Mesodermal cell (in vitro differentiated cells): ENCODE results near the gene SRSF4.

Experiments
- H3K27ac ChIP-seq: 2 replicates; pipeline ENCODE4 v1.7.0; 2013; ENCODE audit warnings: mild to moderate bottlenecking, low read depth, low read length, moderate library complexity; ENCODE audit not compliant: severe bottlenecking
- H3K36me3 ChIP-seq: 2 replicates; pipeline ENCODE4 v1.7.1; 2013; ENCODE audit warnings: mild to moderate bottlenecking, low read length, moderate library complexity; ENCODE audit not compliant: control insufficient read depth, insufficient read depth
- H3K4me1 ChIP-seq: one replicate; pipeline ENCODE4 v1.7.1; 2013; ENCODE audit warnings: mild to moderate bottlenecking, low read length; ENCODE audit not compliant: insufficient read depth, control insufficient read depth, poor library complexity, severe bottlenecking
- H3K4me3 ChIP-seq: 2 replicates; pipeline ENCODE4 v1.7.0; 2013; ENCODE audit warnings: low read length, control low read depth, mild to moderate bottlenecking; ENCODE audit not compliant: insufficient read depth, poor library complexity, severe bottlenecking; ENCODE audit errors: extremely low read depth
- H3K9me3 ChIP-seq: 2 replicates; pipeline ENCODE4 v1.7.1; 2013; ENCODE audit warnings: mild to moderate bottlenecking, low read length, moderate library complexity; ENCODE audit not compliant: control insufficient read depth
- WGBS, 2 experiments: methylation state at CpG; one replicate each; pipeline ENCODE4 v1.1.5; 2013; ENCODE audit warnings: missing lambda C conversion rate in 2 of 2; ENCODE audit not compliant: insufficient coverage in 2 of 2; 5-methylcytosine and 5-hydroxymethylcytosine counted together

SRSF4 gene

DNA sequence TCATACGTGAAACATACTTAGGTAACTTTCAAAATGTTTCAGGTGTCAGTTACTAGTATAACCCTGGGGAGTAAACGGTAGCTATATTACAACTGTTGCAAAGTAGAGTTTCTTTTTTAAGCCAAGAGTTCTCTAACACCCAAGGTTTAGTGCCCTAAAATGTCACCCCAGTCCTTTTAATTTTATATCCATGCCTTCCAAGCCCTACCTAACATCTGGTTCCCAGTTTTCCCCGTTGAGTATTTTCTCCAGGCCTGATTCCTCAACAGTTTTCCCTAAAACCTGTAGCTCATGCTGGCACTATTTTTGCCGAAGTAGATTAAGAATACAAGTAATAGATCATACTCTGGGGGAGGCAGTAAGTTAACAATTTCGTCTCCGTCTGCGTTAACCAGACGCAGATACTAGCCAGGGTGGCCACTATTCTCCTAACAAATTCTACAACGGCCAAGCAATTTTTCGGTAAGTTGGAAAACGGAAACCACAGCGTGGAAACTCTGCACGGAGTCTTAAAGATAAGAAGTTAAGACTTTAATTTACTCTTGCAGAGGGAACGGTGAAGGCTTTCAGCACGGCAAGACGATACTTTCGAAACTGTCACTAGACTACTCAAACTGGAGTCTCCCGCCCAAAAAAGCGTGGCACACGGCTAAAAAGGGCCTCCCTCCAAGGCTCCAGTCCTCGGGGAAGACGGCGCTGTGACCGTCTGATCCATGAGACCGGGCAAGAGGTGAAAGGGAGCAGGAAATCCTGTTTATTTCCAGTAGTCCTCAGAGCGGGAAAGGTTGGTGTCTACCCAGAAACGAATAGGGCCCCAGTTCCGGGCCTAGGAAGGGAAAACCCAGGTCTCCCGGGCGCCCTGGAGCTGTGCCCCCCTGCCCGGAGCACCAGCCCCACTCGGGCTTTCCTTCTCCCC lies 945 bp downstream of the SRSF4 start:
- no peaks in the 10 kb centered on the region for H3K9me3 ChIP-seq
- peak overlapping the region; percentile 99 for H3K27ac ChIP-seq
- H3K4me3 ChIP-seq = peak overlapping the region; percentile 97
- WGBS, 2 experiments = 0 to 1% methylated on average over 21 to 24 of the region's 32 CpGs
- H3K4me1 ChIP-seq = peaks cover 16% of the 10 kb centered on the region
- H3K36me3 ChIP-seq = peaks cover 43% of the 10 kb centered on the region

DNA sequence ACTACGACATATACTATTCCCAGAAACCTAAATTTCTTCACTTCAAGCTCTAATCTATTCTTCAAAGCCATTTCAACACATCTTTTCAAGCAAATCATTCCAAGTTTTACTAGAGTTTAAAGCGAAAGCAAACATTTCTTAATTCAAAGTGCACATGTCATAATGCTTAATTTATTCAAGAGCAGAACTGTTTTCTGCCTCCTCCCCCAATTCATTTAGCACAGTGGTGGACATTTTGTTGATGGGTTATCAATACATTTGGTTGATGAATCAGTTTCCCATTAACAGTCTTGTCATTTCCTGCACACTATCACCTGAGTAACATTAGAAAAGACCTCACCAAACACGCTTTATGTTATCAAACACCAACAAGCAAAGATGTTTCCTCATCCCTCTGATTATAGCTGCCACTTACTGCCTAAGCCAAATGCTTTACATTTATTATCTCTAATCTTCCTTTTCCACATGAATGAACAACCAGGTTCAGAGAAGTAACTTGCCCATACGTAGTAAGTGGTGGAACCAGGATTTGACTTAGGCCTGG lies 2.0 kb downstream of the SRSF4 start:
- peaks cover 47% of the 10 kb centered on the region for H3K36me3 ChIP-seq
- peak overlapping the region; percentile 97 for H3K4me3 ChIP-seq
- H3K27ac ChIP-seq = no peak overlapping the region
- H3K9me3 ChIP-seq = no peaks in the 10 kb centered on the region
- 87 to 89% methylated on average over 3 to 4 of the region's 4 CpGs for WGBS, 2 experiments
- H3K4me1 ChIP-seq = peaks cover 16% of the 10 kb centered on the region

DNA sequence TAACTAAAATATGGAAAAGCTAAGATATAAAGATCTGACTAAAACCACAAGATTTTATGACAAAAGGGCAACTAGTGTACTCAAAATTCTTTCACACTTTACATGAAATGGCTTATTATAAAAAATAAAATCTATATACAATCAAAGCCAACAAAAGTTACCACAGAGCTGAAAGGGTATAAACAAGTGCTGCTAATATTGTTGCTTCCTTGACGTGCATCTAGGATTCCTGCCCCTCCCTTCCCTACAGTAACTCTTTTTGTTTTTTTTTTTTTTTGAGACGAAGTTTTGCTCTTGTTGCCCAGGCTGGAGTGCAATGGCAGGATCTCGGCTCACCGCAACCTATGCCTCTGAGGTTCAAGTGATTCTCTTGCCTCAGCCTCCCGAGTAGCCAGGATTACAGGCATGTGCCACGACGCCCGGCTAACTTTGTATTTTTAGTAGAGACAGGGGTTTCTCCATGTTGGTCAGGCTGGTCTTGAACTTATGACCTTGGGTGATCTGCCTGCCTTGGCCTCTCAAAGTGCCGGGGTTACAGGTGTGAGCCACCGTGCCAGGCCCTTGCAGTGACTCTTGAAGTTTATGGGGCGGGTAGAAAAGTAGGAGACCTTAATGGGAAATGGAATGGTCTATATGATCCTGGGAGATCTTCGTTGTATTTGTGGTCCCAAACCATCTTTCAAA lies 4.5 kb downstream of the SRSF4 start:
- no peak overlapping the region for H3K27ac ChIP-seq
- WGBS, 2 experiments = 92 to 95% methylated on average over 10 of the region's 12 CpGs
- H3K36me3 ChIP-seq = peaks cover 62% of the 10 kb centered on the region
- H3K9me3 ChIP-seq = no peaks in the 10 kb centered on the region
- no peak overlapping the region for H3K4me3 ChIP-seq
- H3K4me1 ChIP-seq = peaks cover 12% of the 10 kb centered on the region

DNA sequence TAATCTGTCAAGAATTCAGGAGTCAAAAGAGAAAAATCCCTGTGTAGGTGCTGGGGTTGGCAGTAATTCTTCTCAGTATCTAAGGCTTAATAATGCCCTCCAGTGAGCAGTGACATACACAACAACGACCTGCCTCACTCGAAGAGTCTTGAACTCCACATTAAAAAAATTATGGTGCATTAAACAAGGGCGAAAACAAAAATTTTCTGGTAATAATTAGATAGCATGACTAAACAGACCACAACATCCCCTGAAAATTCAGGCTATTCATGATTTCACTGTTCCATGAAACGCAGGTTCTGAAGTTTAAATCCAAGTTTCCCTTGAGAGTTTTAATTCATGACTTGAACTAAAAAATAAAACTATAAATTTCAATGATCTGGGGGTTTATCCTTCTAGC lies 5.1 kb downstream of the SRSF4 start:
- Histone ChIP-seq H3K4me1 (peaks cover 12% of the 10 kb centered on the region), H3K36me3 (peaks cover 66% of the 10 kb centered on the region), H3K27ac (no peak overlapping the region), H3K4me3 (no peak overlapping the region), H3K9me3 (no peaks in the 10 kb centered on the region)
- WGBS, 2 experiments = no CpG with 5 or more reads among the region's 4 CpGs

DNA sequence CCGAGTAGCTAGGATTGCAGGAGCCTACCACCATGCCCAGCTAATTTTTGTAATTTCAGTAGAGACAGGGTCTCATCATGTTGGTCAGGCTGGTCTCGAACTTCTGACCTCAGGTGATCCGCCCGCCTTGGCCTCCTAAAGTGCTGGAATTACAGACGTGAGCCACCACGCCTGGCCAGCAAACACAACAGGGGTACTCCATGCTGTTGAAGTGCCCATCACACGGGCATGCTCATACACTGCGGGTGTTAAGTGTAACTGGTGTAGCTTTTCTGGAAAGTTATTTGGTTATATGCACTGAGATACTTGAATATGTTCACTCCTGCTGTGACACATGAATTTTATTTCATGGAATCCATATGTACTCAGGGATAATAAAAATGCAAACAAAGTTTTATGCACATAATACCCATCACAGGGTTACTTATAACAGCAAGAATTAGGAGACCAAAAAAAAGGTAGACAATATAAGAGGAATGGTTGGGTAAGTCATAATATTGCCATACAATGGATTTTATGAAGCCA lies 9.2 kb downstream of the SRSF4 start:
- Histone ChIP-seq H3K9me3 (no peaks in the 10 kb centered on the region), H3K27ac (no peak overlapping the region)
- WGBS, 2 experiments = 95 to 97% methylated on average over 6 to 7 of the region's 8 CpGs

DNA sequence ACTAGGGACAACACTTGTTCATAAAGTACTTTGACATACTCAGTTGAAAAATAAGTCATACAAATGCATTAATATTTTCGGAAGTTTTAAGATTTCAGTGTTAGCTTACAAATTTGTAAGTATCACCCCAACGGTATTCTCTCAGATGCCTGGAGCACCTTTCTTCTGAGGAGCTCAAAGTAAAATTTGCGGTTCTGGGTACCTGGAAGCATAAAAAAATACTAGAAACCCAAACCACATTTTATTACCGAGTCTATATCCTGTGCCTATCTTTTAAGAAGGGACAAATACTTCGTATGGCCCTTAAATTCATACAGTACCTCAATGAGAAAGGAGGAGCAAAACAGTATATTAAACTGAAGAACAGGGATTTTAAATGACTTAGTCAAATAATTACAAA lies 10.2 kb downstream of the SRSF4 start:
- no peak overlapping the region for H3K4me3 ChIP-seq
- WGBS, 2 experiments = 93 to 97% methylated on average over 2 to 3 of the region's 5 CpGs
- H3K9me3 ChIP-seq = no peaks in the 10 kb centered on the region
- no peak overlapping the region for H3K27ac ChIP-seq
- H3K4me1 ChIP-seq = peaks cover 7% of the 10 kb centered on the region
- H3K36me3 ChIP-seq = peaks cover 78% of the 10 kb centered on the region

More for the DNA sequence above, 9.2 kb downstream of the SRSF4 start:
- Histone ChIP-seq H3K4me3 (no peak overlapping the region), H3K36me3 (peaks cover 78% of the 10 kb centered on the region), H3K4me1 (peaks cover 3% of the 10 kb centered on the region)

DNA sequence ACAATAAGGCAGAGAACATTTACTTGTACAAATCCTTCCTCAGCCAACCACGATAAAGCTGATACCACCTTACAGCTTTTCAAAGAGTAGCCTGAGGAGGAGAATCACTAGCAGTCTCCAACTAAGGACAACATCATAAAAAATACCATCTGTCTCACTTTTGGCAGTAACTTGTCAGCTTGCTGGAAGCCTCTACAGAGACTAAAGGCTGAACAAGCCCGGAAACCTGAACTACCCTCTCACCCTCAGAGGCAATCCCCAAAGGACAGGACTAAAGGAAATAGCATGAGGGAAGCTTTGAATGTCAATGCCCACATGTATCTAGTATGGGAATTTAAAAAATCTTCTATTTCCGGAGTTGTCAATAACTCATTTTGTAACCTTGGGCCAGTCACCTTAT lies 10.6 kb downstream of the SRSF4 start:
- Histone ChIP-seq H3K36me3 (peaks cover 78% of the 10 kb centered on the region), H3K4me3 (no peak overlapping the region), H3K27ac (no peak overlapping the region), H3K4me1 (peaks cover 11% of the 10 kb centered on the region), H3K9me3 (no peaks in the 10 kb centered on the region)
- WGBS, 2 experiments = 0% methylated on average over 1 of the region's 3 CpGs; no CpG with 5 or more reads in 1 of the 2 experiments

DNA sequence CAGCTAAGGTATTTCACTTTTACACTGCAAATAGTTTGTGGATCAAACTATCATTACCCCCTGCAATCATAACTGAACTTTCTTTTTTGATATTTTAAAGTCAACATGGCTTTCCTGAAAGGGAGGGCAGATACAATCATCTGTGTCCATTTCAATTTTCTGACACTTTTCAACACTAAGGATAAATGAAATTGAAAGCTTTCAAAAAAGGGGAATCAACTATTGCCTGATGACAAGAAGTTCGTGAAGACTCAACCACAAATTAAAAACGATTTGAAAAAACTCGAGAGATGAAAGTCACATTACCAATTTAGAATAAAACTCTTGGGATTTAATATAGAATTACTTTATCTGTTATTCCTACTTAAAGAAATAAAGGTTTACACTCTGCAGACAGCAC lies 11.7 kb downstream of the SRSF4 start:
- peaks cover 83% of the 10 kb centered on the region for H3K36me3 ChIP-seq
- WGBS, 2 experiments = 100% methylated on average over 1 of the region's 3 CpGs; no CpG with 5 or more reads in 1 of the 2 experiments

DNA sequence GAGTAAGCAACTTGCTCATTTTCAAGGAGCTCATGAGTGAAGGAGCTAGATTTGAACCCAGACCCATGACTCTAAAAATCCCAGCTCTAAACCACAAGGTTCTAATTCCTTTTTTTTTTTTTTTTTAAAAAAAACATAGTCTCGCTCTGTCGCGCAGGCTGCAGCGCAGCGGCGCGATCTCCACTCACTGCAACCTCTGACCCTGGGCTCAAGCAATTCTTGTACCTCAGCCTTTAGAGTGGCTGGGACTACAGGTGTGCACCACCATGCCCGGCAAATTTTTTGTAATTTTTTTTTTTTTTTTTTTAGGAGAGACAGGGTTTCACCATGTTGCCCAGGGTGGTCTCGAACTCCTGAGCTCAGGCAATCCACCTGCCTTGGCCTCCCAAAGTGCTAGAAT lies 13.8 kb downstream of the SRSF4 start:
- H3K9me3 ChIP-seq = no peaks in the 10 kb centered on the region
- H3K4me1 ChIP-seq = peaks cover 31% of the 10 kb centered on the region
- no peak overlapping the region for H3K4me3 ChIP-seq
- H3K36me3 ChIP-seq = peaks cover 91% of the 10 kb centered on the region
- 82 to 94% methylated on average over 3 to 7 of the region's 9 CpGs for WGBS, 2 experiments
- no peak overlapping the region for H3K27ac ChIP-seq

More for the DNA sequence above, 11.7 kb downstream of the SRSF4 start:
- peaks cover 18% of the 10 kb centered on the region for H3K4me1 ChIP-seq
- no peak overlapping the region for H3K27ac ChIP-seq
- no peaks in the 10 kb centered on the region for H3K9me3 ChIP-seq
- H3K4me3 ChIP-seq = no peak overlapping the region

DNA sequence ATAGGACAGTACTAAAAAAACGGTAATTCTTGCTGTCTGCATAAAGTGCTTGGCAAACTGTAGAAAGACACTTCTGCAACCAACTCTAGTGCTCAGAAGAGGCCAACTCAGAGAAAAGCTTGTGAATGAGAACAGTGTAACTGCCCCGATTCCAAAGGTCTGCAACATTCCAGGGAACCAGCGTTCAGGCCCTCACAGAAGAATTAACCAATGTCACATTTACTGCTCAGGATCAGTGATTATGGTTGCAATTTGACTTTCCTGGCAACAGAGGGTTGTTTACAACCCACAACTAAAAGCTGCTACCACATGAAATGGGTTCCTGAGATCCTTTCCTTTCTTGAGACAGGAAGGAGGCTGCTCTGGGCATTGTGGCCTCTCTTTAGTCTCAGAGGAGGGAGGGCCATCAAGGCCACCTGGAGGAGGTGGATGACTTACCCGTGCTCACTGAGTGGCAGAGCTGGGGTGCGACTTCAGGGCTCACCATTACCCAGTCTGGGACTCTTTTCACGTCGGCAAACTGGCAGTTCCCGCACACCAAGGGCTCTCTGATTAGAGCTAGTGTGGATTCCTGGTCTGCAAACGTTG lies 15.3 kb downstream of the SRSF4 start:
- Histone ChIP-seq H3K9me3 (no peaks in the 10 kb centered on the region), H3K36me3 (peaks cover 94% of the 10 kb centered on the region), H3K4me1 (peaks cover 44% of the 10 kb centered on the region), H3K4me3 (no peak overlapping the region), H3K27ac (peak overlapping the region; percentile 55)
- WGBS, 2 experiments = 81 to 86% methylated on average over 5 to 9 of the region's 9 CpGs
